ENCODE results near the gene NKD2.
"Not testable (repeated sequence)": the region's sequence is repeated elsewhere in the genome, so short reads cannot be mapped to it uniquely, and the experiment has no call there.

Gene NKD2

DNA sequence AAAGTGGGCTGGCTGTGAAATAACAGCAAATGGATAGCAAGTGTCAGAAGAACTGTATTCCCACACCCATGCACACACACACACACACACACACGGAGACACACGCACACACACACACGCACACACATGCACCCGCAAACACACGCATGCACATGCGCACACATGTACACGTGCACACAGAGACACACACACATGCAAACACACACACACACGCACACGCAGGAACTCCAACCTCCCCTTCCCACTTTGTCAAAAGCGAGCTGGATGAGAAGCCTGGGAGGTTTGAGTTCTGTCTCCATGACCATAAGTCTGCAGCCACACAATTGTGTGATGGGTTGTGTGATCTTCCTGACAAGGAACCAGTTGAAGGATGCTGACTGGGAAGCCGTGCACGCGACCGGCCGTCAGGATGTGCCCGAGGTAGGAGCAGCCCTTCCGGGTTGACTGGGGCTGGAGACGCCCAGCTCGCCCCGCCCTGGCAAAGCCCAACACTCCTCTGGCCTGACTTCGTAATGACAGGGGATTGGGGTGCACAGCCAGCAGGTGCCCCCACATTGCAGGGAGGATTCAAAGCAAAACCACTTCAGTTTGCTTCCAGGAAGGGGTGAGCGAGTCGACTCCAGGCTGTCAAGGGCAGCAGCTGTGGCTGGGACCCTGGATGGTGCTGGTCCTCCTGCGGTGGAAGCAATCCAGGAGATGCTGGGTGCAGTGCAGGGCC is 29.3 kb upstream of the NKD2 start:
- DNase-seq = no peak

DNA sequence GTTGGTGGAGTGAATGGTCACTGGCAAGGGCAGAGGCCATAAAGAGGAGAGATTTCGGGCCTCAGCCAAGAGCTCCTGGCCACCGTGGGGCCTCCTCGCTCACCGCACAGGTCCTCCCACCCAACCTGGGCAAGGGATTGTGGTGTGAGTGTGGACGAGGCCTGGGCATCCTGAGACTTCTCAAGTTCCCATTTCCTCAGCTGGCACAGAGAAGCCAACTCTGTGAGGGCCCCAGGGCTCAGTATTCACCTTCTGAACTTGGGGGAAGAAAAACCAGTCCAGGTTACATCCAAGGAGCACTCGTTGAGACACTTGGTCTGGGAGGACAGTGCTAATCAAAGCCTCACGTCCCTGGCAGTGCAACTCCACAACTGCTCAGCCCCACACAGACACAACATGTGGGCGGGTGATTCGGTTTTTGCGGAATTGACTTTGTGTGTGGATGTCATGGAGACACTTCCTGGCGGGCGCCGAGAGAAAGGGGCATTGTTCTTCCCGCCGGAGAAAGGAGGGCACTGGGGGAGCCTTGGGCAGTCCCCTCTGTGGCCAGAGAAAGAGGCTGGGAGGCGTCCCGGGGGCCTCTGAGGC is 28.5 kb upstream of the NKD2 start:
- no peak for DNase-seq

DNA sequence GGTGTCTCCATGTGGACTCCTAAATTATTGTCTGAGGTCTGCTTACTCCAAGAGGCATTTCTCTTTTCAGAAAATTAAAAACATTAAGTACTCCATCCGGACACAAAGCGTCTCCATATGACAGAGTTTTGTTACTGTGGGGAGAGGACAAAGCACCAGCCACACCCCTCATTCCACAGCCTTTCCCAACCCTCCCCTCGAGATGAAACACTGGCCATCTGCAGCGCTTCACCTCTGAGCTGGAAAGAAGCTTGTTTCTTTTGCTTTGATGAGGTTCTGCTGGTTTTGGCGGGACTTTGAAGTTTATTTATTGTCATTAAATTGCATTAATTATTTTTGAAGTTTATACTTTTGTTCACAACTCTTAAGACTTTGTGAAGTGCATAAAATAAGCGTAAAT is 27.6 kb upstream of the NKD2 start:
- no peak for DNase-seq

DNA sequence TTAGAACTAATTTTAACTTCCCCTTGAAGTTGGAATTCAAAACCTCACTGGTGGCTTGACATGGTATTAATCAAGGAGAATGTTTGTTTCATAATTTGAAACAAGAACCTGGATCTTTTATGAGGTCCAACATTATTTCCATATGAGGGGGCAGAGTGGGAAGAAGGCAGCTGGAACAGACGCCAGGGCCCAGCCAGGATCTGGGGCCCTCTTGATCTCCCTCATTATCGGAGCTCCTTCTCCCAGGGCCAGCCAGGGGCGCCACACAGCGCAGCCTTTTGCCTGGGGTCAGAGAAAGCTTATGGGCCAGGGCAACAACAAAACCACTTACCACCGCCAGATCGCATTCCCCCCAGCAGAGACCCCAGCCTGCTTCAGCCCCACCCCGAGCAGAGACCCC is 27.1 kb upstream of the NKD2 start:
- no peak for DNase-seq

DNA sequence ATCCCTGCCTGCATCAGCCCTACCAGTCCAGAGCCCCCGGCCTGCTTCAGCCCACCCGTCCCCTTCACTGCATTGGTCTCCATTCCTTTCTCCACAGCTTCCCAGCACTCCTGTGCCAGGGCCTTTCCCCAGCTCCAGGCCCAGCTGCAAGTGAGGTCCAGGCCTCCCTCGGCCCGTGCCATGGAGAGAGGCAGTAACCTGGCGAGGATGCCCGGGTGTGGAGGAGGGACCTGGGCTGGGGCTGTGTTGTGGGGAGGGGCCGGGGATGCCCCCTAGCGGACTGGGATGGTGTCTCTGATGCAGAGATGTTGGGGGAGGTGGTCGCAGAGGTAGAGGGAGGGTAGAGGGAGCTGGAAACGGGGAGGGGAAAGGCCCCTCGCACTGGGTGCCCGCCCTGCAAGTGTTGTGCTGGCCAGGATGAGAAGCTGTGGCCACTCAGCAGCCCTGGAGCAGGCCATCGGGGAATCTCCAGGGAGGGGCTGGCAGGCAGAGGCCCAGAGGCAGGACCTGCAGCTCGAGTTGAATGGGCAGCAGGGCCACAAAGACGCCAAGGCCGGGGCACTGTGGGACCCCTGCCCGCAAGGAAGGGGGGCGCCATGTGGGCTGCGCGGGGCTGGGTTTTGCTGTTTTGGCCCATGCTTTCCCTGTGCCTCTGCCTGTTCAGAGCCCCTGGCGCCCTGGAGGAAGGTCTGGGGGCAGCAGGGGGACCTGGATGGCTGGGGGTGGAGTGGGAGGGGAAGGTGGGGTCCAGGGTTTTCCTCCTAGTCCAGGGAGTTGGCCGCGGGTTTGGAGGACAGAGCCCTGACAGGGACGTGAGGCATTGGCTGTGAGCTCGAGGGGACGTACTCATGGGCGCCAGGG is 26.0 kb upstream of the NKD2 start:
- DNase-seq = no peak

DNA sequence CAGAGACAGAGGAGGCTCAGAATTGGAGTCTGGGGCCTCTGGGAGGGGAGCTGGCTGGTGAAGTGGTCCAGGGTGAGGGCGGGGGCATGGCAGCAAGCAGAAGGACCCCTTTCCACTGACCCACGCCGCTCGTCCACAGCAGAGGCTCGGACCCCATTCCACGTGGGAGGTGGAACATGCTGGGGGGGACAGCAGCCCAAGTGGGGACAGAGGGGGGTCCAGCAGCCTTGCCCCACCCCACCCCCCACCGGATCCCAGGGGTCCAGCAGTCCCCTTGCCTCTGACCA is 25.4 kb upstream of the NKD2 start:
- no peak for DNase-seq

DNA sequence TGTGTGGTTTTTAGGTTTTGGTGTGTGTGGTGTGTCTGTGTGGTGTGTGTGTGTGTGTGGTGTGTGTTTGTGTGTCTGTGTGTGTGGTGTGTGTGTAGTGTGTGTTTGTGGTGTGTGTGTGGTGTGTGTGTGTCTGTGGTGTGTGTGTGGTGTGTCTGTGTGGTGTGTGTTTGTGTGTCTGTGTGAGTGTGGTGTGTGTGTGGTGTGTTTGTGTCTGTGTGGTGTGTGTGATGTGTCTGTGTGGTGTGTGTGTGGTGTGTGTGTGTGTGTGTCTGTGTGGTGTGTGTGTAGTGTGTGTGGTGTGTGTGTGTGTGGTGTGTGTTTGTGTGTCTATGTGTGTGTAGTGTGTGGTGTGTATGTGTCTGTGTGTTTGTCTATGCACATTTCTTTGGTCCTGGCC is 25.0 kb upstream of the NKD2 start:
- DNase-seq = no peak

DNA sequence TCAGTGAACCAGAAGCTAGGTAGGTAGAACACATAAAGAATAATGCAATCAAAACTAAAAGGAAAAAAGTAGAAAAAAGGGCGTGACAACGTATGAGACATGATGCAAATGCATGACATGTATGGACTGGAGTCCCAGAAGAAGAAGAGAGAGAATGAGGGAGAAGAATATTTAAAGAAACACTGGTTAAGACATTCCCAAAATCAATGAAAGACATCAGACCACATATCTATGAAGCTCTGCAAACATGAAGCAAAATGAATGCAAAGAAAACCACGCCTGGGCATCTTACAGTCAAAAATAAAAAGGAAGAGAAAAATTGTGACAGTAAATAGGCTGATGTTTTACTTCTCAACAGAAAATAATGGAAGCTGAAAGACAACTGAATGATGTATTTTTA is 23.8 kb upstream of the NKD2 start:
- no peak for DNase-seq

DNA sequence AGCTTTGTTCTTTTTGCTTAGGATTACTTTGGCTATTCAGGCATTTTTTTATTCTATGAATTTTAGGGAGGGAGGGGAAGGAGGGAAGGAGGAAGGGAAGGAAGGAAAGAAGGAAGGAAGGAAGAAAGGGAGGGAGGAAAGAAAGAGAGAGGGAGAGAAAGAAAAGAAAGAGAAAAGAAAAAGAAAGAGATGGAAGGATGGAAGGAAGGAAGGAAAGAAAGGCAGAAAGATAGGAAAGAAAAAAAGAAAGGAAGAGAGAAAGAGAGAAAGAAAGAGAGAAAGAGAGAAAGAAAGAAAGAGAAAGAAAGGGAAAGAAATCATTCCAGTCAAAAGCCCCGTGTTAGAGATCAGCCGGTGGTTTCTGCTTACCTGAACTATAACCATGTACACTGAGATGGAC is 20.8 kb upstream of the NKD2 start:
- no peak for DNase-seq

DNA sequence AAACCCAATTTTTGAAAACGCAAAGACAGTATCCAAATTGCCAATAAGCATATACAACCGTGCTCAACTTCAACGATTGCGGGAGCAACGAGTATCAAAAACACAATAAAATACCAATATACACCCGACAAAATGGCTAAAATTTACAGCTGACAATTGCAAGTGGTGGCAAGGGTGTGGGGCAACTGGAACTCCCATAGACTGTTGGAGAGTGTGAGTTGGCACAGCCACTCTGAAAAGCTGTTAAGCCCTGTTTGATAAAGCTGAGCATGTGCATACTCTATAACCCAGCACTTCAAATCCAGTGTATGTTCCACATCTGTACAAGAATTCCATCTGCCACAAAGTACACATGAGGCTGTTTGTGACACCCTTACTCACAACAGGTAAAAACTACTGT is 20.3 kb upstream of the NKD2 start:
- no peak for DNase-seq

DNA sequence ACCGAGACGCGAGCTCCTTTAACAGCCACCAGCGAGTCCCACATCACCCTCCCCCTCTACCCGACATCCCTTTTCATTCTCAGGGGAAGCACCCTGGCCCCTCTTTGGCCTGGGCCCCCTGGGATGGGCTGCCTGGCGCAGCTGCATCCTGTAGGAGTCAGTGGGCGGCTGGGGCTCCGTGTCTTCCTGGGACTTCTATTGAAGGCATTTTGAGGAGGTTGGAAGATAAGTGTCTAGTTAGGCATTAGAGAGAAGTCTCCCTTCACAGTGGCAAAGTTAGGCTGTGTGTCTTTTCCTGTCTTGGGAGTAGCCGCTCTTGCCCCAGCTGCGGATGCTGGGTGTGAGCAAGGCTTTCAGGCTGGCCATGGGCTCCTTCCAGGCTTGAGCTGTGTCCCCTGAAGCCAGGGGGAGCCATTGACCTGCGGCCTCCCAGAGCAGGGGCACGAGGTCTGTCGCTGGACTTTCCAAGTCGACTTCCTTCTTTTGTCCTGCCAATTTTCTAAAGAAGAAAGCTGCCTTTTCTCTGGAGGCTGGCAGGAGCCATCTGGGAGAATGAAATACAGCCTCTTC is 18.6 kb upstream of the NKD2 start:
- DNase-seq = peak; percentile 75

DNA sequence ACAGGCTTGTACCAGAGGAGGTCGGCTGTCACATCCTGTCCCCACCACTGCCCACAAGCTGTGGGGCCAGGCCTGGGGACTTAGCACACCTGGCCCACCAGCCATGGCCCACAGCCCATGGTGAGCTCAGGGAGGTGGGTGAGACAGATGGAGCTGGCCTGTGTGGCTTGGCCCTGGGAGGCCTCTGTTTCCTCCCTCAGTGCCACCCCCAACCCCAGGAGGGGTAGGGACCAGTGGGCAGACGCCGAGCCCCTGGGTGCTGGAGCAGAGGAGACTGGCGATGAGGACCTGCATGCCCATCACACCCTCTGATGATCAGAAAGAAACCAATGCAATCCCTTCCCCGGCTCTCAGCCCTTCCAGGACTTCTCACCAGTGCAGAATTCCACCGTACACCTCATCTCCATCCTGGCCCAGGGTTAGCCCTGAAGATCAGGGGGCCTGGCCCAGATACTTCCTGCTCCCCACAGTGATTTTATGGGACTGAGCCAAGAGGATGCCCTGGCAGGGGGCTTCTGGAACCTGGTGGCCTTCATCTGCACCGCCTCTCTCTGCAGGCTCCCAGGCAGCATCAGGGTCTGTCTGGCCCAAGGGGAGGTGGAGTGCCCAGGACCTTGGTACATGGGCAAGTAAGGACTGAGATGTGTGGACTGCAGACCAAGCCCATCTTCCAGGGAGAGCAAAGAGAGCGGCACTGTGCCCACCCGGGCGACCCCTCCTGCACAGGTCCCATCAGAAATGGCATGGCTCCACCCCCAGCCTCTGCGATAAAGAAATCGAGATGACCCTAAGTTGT is 16.9 kb upstream of the NKD2 start:
- no peak for DNase-seq

DNA sequence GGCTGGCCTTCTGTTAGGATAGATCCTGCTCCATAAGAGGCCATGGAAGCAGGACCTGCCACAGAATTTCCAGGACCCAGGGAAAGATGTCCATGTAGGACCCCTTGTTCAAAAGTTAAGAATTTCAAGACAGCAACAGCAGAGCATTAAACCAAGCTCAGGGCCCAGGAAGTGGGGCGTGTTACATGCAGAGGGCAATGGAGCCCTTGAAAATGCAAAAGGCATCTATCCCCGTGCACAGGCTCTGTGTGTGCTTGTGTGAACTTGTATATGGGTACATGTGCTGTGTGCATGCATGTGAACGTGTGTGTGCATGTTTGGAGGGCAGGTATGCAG is 14.4 kb upstream of the NKD2 start:
- no peak for DNase-seq

DNA sequence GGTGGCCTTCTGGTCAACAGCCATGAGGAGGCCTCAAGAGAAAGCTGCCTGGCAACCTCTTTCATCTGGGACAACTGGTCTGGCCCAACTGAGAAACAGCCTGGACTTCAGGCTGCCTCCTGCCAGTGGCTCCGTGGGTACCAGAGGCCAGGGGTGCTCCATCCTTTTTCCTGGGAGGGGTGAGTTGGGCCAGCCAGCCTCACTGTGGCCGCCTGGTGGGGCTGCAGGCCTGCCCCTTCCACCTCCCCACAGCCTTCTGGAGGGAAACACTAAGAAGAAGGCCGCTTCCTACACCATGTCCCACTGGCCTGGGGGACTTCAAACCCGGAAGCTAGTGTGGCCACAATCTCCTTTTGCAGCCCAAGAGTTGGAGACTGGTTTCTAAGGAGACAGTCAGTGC is 13.8 kb upstream of the NKD2 start:
- no peak for DNase-seq

DNA sequence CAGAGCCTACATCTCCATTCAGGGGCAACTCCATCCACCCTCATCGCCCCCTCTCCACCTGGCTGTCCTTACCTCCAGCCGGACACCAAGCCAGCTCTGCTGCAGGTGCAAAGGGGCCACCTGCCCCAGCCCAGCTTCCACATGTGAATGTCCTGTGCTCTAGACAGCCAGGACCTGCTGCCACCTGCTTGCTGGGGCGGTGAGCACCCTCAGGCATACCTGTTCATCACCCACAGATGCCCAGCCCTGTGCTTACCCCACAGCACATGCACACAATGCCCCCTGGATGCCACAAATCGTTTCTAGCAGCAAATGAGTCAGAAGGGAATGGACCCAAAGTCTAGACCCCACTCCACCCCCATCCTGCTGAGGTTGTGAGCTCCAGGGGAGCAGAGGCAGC is 13.3 kb upstream of the NKD2 start:
- no peak for DNase-seq

DNA sequence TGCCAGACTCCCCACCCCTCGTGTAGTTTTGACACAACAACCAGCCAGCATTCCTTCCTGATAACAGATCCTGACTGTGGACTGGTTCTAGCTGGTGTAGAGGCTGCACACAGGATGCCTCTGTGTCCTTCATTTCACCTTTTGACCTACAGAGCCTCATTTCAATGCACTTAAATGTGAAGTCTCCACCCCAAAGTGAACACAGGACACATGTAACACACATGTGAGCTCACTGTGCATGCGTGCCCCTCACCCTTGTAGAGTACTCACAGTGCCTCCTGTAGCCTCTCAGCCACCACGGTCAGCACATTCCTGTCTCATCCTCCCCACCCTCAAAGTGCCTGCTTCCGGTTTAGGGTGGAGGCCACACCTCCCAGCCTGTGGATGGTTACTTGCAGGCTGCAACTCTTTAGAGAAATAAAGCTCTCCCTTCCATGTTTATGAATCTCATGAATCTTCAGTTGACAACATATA is 11.6 kb upstream of the NKD2 start:
- DNase-seq = peak; percentile 81

DNA sequence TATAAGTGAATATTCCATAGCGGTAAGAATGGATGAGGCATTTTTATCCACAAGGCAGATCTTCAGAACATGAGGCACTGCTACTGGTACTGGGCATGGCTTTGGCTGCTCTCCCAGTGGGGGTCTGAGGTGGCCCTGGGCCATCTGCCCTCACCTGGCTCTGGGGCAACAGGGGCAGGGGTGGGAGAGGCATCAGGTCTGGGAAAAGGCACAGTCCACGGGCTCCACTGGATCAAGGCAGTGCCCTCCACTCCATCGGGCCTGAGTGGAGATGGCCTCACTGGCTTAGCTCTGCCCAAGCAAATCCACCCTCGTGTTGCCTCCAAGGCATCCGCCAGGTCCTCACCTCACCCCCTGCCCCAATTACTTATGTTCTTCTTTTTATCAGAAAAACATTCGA is 10.9 kb upstream of the NKD2 start:
- no peak for DNase-seq

DNA sequence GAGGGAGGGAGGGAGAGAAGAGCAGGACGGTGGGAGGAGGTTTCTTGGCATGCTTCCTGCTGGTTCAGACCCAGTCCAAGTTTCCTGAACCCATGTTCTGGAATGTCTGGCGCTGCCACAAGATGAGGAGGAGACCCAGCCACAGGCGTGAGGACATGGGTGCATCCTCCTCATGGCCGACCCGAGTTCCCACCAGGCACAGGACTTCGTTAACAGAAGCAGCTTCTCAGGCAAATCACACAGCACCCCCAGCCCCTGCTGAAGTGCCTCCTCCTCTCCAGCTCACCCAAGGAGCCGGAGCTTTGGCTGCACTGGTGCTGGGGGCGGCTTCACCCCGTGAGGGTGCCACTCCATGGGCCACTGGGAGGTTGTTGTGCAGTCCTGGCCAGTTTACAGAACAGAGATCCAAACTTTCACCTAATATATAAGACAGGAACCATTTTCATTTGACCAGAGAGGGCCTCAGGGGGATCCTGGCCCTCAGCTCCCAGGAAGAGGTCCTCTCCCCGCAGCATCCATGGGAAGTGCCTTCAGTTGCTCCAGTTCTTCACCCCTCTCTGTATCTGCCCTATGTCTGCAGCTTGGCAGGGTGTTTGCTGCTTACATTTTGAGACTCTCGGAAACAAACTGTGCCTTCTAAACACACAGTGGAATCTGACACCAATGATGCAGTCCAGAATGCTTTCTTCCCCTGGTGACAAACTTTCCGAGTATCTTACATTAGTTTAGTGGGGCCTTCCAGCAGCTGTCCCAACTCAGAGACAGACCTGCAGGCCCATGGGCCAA is 10.2 kb upstream of the NKD2 start:
- DNase-seq = no peak

DNA sequence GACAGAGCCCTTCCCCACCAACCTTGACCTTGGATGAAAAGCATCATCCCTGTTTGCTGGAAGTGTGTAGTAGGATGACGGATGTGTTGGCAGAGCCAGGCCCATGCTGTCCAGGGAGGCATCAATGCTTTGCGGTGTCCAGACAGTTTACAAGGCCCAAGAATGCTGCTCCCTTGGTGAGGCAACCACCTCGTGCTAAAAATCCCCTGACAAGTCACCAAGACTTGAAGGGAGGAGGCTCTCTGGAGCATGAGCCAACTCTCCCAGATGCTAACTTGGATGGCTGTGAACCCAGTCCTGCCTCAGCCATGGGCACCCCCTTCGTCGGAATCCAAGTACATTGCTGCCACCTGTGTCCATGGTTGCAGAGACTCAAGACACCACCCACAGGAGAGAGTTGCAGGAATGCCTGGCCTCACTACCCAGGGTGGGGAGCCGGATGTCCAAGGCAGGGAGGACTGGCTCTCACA is 9.5 kb upstream of the NKD2 start:
- no peak for DNase-seq

DNA sequence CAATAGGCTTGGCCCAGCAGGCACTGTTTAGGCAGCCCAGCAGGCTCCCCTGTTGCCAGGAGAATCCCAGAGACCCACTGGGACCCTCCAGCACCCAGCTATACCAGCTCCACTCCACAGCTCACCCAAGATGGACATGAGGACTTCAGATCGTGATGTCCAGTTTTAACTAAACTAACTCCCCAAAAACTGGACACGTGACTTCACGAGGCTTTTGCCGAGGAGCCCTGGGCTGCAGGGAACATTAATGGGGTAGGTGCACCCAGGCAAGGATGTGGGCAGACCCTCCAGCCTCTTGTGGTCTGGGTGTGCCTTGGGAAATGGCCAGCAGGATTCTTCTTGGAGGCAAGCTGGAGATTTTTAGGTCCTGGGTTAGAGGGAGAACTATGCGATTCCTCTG is 8.9 kb upstream of the NKD2 start:
- DNase-seq = no peak

DNA sequence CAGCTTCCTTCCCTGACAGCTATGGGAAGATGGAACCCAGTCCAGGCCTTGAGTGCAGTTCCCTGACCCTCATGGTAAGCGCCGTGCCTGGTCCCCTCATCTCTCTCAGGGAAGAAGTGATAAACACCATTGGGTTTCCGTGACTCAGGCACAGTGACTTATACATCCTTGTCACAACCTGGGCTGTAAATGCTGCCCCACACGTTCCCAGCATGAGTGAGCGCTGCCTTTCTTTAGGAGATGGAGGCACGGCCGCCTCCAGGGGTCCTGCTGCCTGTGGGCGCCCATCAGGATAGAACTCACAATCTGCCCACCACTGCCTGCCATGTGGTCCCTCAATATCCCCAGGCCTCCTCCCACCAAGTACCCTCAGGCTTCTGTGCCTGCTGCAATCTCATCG is 8.3 kb upstream of the NKD2 start:
- DNase-seq = no peak

DNA sequence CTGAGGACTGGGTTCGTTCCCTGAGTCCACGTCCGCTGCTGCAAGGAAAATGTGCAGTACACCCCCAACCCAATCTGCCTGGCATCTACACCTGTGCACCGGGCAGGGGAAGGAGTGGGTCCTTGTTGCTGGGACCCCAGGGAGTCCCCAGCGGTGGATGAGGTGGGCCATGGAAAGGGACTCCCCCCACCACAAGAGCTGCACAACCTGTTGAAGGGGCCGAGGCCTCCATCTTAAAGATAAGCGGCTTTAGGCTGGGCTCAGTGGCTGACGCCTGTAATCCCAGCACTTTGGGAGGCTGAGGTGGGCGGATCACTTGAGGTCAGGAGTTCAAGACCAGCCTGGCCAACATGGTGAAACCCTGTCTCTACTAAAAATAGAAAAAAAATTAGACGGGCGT is 7.8 kb upstream of the NKD2 start:
- not testable (repeated sequence) for DNase-seq
